BE2C (cell line): ENCODE results near the gene RNASE4.
"Not testable (repeated sequence)": the region's sequence is repeated elsewhere in the genome, so short reads cannot be mapped to it uniquely, and the experiment has no call there.

ENCODE experiments used
- DNase-seq: peaks from one replicate; pipeline ENCODE4 v3.0.0-alpha.2; 2020
- H3K27me3 ChIP-seq: fragments of 250-450 bp; sonication (Bioruptor Pico); 2 replicates; pipeline ENCODE4 v1.5.1; 2020; ENCODE audit warnings: mild to moderate bottlenecking
- H3K36me3 ChIP-seq: fragments of 250-450 bp; sonication (Bioruptor Pico); 2 replicates; pipeline ENCODE4 v1.5.1; 2020; ENCODE audit warnings: mild to moderate bottlenecking
- H3K4me1 ChIP-seq: fragments of 250-450 bp; sonication (Bioruptor Pico); 2 replicates; pipeline ENCODE4 v1.5.1; 2020
- H3K4me3 ChIP-seq: 2 replicates; pipeline ENCODE4 v1.5.1; 2011; ENCODE audit warnings: low read depth, low read length
- H3K9me3 ChIP-seq: fragments of 250-450 bp; sonication (Bioruptor Pico); 2 replicates; pipeline ENCODE4 v1.5.1; 2020
- TF ChIP-seq, protein P1 (sequence below): IDR thresholded peaks from 2 replicates; pipeline ENCODE4 v1.5.1; 2012; ENCODE audit warnings: mild to moderate bottlenecking, low read depth, low read length

Gene RNASE4

DNA sequence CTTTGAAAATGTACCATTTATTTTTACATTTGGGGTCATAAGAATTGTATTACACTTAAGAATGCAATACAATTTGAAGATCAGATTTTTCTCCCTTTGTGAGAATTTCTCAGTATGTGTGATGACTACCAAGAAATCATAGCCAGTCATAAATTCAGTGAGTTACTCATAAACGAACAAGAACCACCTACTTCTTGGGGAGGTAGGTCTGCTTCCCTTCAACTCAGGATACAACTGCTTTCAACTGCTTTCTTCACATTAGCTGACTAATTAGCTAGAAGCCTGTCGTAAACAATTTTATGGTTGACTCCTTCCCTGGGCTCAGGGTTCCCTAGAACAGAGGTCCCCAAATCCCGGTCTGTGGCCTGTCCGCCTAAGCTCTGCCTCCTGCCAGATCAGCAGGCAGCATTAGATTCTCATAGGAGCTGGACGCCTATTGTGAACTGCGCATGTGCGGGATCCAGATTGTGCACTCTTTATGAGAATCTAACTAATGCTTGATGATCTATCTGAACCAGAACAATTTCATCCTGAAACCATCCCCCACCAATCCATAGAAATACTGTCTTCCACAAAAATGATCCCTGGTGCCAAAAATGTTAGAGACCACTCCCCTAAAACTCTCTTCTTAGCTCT lies 7.9 kb downstream of the RNASE4 start:
- TF ChIP-seq, protein P1, sequence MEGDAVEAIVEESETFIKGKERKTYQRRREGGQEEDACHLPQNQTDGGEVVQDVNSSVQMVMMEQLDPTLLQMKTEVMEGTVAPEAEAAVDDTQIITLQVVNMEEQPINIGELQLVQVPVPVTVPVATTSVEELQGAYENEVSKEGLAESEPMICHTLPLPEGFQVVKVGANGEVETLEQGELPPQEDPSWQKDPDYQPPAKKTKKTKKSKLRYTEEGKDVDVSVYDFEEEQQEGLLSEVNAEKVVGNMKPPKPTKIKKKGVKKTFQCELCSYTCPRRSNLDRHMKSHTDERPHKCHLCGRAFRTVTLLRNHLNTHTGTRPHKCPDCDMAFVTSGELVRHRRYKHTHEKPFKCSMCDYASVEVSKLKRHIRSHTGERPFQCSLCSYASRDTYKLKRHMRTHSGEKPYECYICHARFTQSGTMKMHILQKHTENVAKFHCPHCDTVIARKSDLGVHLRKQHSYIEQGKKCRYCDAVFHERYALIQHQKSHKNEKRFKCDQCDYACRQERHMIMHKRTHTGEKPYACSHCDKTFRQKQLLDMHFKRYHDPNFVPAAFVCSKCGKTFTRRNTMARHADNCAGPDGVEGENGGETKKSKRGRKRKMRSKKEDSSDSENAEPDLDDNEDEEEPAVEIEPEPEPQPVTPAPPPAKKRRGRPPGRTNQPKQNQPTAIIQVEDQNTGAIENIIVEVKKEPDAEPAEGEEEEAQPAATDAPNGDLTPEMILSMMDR, result no peak
- H3K36me3 ChIP-seq, result no peaks in the 10 kb centered on the region
- no peak for DNase-seq
- no peaks in the 10 kb centered on the region for H3K27me3 ChIP-seq
- H3K4me1 ChIP-seq, result no peaks in the 10 kb centered on the region
- no peak overlapping the region for H3K4me3 ChIP-seq
- no peaks in the 10 kb centered on the region for H3K9me3 ChIP-seq

GRCh38 chr14:20696764-20697163 lies 12.4 kb downstream of the RNASE4 start:
- Histone ChIP-seq H3K27me3 (peaks cover 33% of the 10 kb centered on the region), H3K4me1 (no peaks in the 10 kb centered on the region), H3K4me3 (no peak overlapping the region), H3K9me3 (no peaks in the 10 kb centered on the region; the same call in 1 of the 2 replicates), H3K36me3 (no peaks in the 10 kb centered on the region)
- TF ChIP-seq, protein P1, result no peak
- no peak for DNase-seq

GRCh38 chr14:20697273-20698017 lies 13.1 kb downstream of the RNASE4 start:
- H3K27me3 ChIP-seq, result peaks cover 34% of the 10 kb centered on the region
- peak; percentile 63 for DNase-seq
- no peaks in the 10 kb centered on the region for H3K36me3 ChIP-seq
- no peak overlapping the region for H3K4me3 ChIP-seq
- TF ChIP-seq, protein P1, result peak; percentile 91
- no peaks in the 10 kb centered on the region for H3K4me1 ChIP-seq
- no peaks in the 10 kb centered on the region; the same call in 1 of the 2 replicates for H3K9me3 ChIP-seq

DNA sequence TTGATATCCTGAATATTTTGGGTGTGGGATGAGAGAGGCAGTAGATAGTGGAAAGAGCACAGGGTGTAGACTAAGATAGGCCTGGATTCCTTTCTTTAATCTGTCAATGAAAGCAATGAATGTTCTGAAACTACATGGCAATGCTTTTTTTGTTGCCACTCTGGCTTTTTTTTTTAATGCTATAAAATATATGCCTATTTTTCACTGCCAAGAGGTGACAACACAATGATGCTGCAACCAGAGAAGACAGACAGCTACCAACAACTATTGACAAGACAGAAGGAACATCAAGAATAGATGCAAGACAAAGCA lies 13.6 kb downstream of the RNASE4 start:
- no peaks in the 10 kb centered on the region for H3K4me1 ChIP-seq
- no peaks in the 10 kb centered on the region; the same call in 1 of the 2 replicates for H3K9me3 ChIP-seq
- TF ChIP-seq, protein P1, result no peak
- H3K27me3 ChIP-seq, result peaks cover 34% of the 10 kb centered on the region
- H3K4me3 ChIP-seq, result no peak overlapping the region
- DNase-seq, result no peak
- no peaks in the 10 kb centered on the region for H3K36me3 ChIP-seq

DNA sequence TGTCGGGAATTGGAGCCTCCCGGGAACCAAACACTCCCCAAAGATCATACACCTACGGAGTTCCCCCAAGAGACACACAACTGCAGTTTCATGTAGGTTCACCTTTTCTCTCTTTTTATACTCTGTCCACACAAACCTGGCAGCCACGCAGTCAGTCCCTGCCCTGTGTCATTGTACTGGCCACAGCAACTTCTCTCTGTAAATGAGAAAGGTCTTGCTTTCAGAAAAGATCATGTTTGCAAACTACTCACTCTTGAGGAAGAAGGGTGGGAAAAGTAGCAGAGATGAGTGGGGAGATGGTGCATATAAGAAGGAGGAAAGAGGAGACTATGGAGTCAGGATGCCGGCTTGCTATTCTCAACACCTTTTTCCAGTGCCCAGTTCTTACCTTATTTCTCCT lies 14.6 kb downstream of the RNASE4 start:
- peaks cover 40% of the 10 kb centered on the region for H3K27me3 ChIP-seq
- H3K4me1 ChIP-seq, result no peaks in the 10 kb centered on the region
- H3K36me3 ChIP-seq, result no peaks in the 10 kb centered on the region
- TF ChIP-seq, protein P1, result no peak
- DNase-seq, result no peak
- no peaks in the 10 kb centered on the region; the same call in 1 of the 2 replicates for H3K9me3 ChIP-seq
- no peak overlapping the region for H3K4me3 ChIP-seq

DNA sequence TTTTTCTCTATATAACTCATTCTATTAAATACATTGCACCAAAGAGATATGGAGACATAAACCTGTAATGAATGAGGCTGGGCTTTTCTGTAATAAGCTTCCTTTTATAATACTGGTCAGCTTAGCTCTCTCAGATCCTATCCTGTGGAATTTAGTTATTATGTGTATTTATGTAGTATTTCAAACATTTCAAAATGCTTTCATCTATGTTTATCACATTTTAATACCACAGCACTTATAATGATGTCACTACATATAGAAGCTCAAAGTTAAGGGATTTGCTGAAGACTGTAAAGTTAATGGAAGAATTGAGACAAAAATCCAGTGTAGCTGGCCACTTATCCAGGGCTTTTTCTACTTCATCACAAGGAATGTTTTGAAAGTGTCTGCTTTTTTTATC lies 15.6 kb downstream of the RNASE4 start:
- peaks cover 49% of the 10 kb centered on the region for H3K27me3 ChIP-seq
- no peaks in the 10 kb centered on the region for H3K4me1 ChIP-seq
- no peaks in the 10 kb centered on the region for H3K36me3 ChIP-seq
- no peak for DNase-seq
- TF ChIP-seq, protein P1, result no peak
- no peak overlapping the region for H3K4me3 ChIP-seq
- H3K9me3 ChIP-seq, result no peaks in the 10 kb centered on the region; the same call in 1 of the 2 replicates

- peaks cover 49% of the 10 kb centered on the region for H3K27me3 ChIP-seq
- not testable (repeated sequence) for DNase-seq, H3K4me1 ChIP-seq
Measured at GRCh38 chr14:20700965-20701364, 16.6 kb downstream of the RNASE4 start.

More at GRCh38 chr14:20700965-20701364, 16.6 kb downstream of the RNASE4 start:
- H3K36me3 ChIP-seq, H3K9me3 ChIP-seq, H3K4me3 ChIP-seq: not testable (repeated sequence)
